GM19043 (cell line): Measurements from ENCODE around the gene MAP3K12.
"Not testable (repeated sequence)": the region's sequence is repeated elsewhere in the genome, so short reads cannot be mapped to it uniquely, and the experiment has no call there.

ENCODE experiments used
- ATAC-seq: cut with Tn5 transposase; IDR thresholded peaks from one replicate; pipeline ENCODE4 v1.9.1; 2021; ENCODE audit warnings: low read depth; ENCODE audit not compliant: unreplicated experiment

The MAP3K12 gene

GRCh38 chr12:53493610-53494391 lies 5.5 kb downstream of the MAP3K12 start:
- no peak for ATAC-seq

GRCh38 chr12:53492830-53493609 lies 6.2 kb downstream of the MAP3K12 start:
- ATAC-seq: peak; percentile 96

GRCh38 chr12:53492188-53492587 lies 7.1 kb downstream of the MAP3K12 start:
- ATAC-seq: no peak

GRCh38 chr12:53489242-53489864 lies 9.9 kb downstream of the MAP3K12 start:
- no peak for ATAC-seq

- no peak for ATAC-seq
These were observed 12.3 kb downstream of the MAP3K12 start for GRCh38 chr12:53486736-53487487.

GRCh38 chr12:53485955-53486735 lies 13.1 kb downstream of the MAP3K12 start:
- no peak for ATAC-seq

GRCh38 chr12:53484686-53485575 lies 14.3 kb downstream of the MAP3K12 start:
- ATAC-seq: no peak

GRCh38 chr12:53483979-53484377 lies 15.3 kb downstream of the MAP3K12 start:
- ATAC-seq: no peak

GRCh38 chr12:53483225-53483978 lies 15.9 kb downstream of the MAP3K12 start:
- no peak for ATAC-seq

- ATAC-seq: no peak
These were observed 16.6 kb downstream of the MAP3K12 start for GRCh38 chr12:53482626-53483168.

GRCh38 chr12:53481939-53482586 lies 17.2 kb downstream of the MAP3K12 start:
- ATAC-seq: no peak

- not testable (repeated sequence) for ATAC-seq
These were observed 17.8 kb downstream of the MAP3K12 start for GRCh38 chr12:53481458-53481857.

GRCh38 chr12:53480491-53481442 lies 18.5 kb downstream of the MAP3K12 start:
- ATAC-seq: no peak

- no peak for ATAC-seq
These were observed 19.9 kb downstream of the MAP3K12 start for GRCh38 chr12:53479331-53479730.

GRCh38 chr12:53478865-53479264 lies 20.4 kb downstream of the MAP3K12 start:
- no peak for ATAC-seq

- ATAC-seq: no peak
These were observed 22.5 kb downstream of the MAP3K12 start for GRCh38 chr12:53476769-53477209.
